Gastroesophageal sphincter (tissue), 3 donors: Measurements from ENCODE around the gene GAMT.

Experiments used
- CTCF ChIP-seq, 4 experiments: fragments of 200-600 bp in 2 of 4; fragments of 450-650 bp in 2 of 4; sonication (generic) in 1 of 4; IDR thresholded peaks; one replicate each; pipeline ENCODE4 v1.5.1; 2017 to 2019; ENCODE audit warnings: antibody characterized with exemption in 4 of 4, mild to moderate bottlenecking in 2 of 4, moderate library complexity in 2 of 4
- POLR2A ChIP-seq, 2 donors: fragments of 450-650 bp; IDR thresholded peaks; one replicate each; pipeline ENCODE4 v1.6.1; 2017; ENCODE audit warnings: antibody characterized with exemption in 2 of 2, mild to moderate bottlenecking in 2 of 2, moderate library complexity in 1 of 2
- POLR2AphosphoS5 ChIP-seq: sonication (generic); formaldehyde crosslinking; IDR thresholded peaks from one replicate; pipeline ENCODE4 v1.6.1; 2017; ENCODE audit warnings: antibody characterized with exemption

- no peak for TF ChIP-seq CTCF (IDR thresholded peaks at IDR 0.05)
- no peak for TF ChIP-seq POLR2A (IDR thresholded peaks at IDR 0.05)
- TF ChIP-seq POLR2AphosphoS5: no peak
Measured at GRCh38 chr19:1396768-1397679, 4.3 kb downstream of the GAMT start.
